ENCODE results near the gene FAM110A. TPM values are rescaled to one million over a fixed set of nuclear protein-coding genes. Genes with fewer than 3 reads are reported as not detected.
"Not testable (repeated sequence)": the region's sequence is repeated elsewhere in the genome, so short reads cannot be mapped to it uniquely, and the experiment has no call there.

Gene FAM110A
- total and polyA plus RNA-seq, 2 donors (not counting 3 experiments of a cell fraction or from before 2014, with no cell fraction given): 4.6 to 5.4 TPM

DNA sequence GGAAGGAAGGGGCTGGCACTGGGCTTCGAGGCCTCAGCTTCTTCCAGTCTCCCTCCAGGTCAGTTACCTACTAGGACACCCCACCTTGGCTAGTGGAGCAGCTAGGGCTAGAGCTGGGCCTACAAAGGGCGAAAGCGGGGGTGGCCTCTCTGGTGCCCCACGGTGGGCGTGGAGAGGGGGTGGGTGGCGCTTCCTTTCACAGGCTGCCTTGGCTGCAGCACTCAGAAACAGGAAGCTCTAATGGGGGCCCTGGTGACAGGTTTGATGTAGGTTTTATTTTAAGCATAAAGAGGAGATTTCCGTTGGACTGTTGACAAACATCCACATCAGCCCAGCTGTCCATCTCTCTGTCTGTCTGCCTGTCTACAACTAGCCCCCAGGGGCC is 13.4 kb downstream of the FAM110A start:
- DNase-seq (ENCODE audit: low read depth, low spot score) (no peak), FAIRE-seq (no peak)
- H3K4me3 ChIP-seq (replicated peaks in 1 of 3; ENCODE audit: insufficient read depth in 1 of 3, low read depth in 1 of 3, low read length in 3 of 3): no peak overlapping the region
- dilution Hi-C loops (cut with MboI; ENCODE audit: extremely low pct_ligation_motif_present, low sequenced_read_pairs): no loop called here
- H3K9me1 ChIP-seq (replicated peaks; ENCODE audit: control insufficient read depth, extremely low read depth, insufficient read depth, low read length): no peaks in the 10 kb centered on the region
- H2AFZ ChIP-seq (ENCODE audit: low read depth, low read length): no peak overlapping the region
- CTCF ChIA-PET: interaction anchor here (1.4 kb wide), 1 partner anchor 22 kb away, joined by 3 read pairs; no protein-coding TSS in a partner anchor
- no peak overlapping the region for H3K4me2 ChIP-seq (ENCODE audit: insufficient read depth, low read length)
- H3K27ac ChIP-seq (ENCODE audit: insufficient read depth, low read depth, low read length): no peak overlapping the region
- H3K27me3 ChIP-seq (ENCODE audit: control insufficient read depth in 2 of 2, insufficient read depth in 2 of 2, low read length in 2 of 2): no peaks in the 10 kb centered on the region
- no TSS peak for BruUV-seq (replicated peaks)
- no peaks in the 10 kb centered on the region for H4K20me1 ChIP-seq (replicated peaks; ENCODE audit: control insufficient read depth, extremely low read depth, insufficient read depth, low read length)
- POLR2A ChIA-PET: no interaction called here
- intact Hi-C loops (cut with micrococcal nuclease): loop anchor here (5.0 kb wide), 1 partner anchor 35 kb away; no protein-coding TSS in a partner anchor
- no peaks in the 10 kb centered on the region for H3K9me3 ChIP-seq (replicated peaks; ENCODE audit: control insufficient read depth, insufficient read depth, low read length)
- peaks cover 28% of the 10 kb centered on the region for H3K79me2 ChIP-seq (ENCODE audit: control insufficient read depth, insufficient read depth, low read length)
- peaks cover 39% of the 10 kb centered on the region for H3K4me1 ChIP-seq (ENCODE audit: control insufficient read depth, extremely low read depth, insufficient read depth, low read length)
- no peak overlapping the region for H3K9ac ChIP-seq (replicated peaks; ENCODE audit: extremely low read depth, insufficient read depth, low read length)
- no peak for TF ChIP-seq JUN (IDR thresholded peaks at IDR 0.05; ENCODE audit: borderline replicate concordance, insufficient read depth, insufficient read length, low read depth)
- H3K36me3 ChIP-seq (ENCODE audit: control insufficient read depth in 2 of 2, extremely low read depth in 1 of 2, insufficient read depth in 2 of 2, low read length in 2 of 2): no peaks in the 10 kb centered on the region

DNA sequence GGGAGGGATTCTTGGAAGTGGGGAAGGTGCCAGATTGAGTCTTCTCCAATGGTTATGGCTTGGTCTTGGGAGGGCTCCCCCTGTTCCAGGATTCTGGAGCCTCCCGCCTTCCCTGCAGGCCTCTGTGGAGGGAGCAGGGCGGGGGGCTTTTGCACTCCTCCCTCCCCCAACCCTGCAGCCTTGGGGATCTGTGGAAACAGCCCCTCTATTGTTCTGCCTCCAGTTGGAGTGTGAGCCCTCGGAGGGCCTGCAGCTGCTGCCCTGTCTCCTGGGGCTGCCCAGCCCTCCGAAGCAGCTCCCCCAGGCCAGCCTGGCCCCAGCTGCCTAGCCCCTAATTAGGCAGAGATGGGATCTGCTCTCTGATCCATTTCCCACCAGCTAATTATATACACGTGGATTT is 14.7 kb downstream of the FAM110A start:
- H3K9me1 ChIP-seq (replicated peaks; ENCODE audit: control insufficient read depth, extremely low read depth, insufficient read depth, low read length): no peaks in the 10 kb centered on the region
- no peak for FAIRE-seq

DNA sequence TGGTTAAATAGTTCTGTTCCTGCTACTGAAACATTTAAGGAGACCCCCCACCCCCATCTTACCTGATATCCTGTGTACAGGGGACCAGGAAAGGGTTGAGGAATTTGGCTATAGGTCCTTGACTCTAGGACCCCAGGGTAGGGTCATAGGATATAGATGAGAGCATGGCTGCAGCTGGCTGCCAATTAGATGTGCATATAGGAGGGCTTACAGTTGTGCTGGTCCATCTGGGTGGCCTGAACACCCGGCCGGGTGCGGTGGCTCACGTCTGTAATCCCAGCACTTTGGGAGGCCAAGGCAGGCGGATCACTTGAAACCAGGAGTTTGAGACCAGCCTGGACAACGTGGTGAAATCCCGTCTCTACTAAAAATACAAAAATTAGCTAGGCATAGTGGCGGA is 15.2 kb downstream of the FAM110A start:
- FAIRE-seq; DNase-seq (ENCODE audit: low read depth, low spot score); H3K36me3 ChIP-seq (ENCODE audit: control insufficient read depth in 2 of 2, extremely low read depth in 1 of 2, insufficient read depth in 2 of 2, low read length in 2 of 2); H3K9ac ChIP-seq (replicated peaks; ENCODE audit: extremely low read depth, insufficient read depth, low read length); POLR2A ChIA-PET; dilution Hi-C loops (cut with MboI; ENCODE audit: extremely low pct_ligation_motif_present, low sequenced_read_pairs); H3K4me3 ChIP-seq (replicated peaks in 1 of 3; ENCODE audit: insufficient read depth in 1 of 3, low read depth in 1 of 3, low read length in 3 of 3); BruUV-seq (replicated peaks); H3K9me3 ChIP-seq (replicated peaks; ENCODE audit: control insufficient read depth, insufficient read depth, low read length); H3K27me3 ChIP-seq (ENCODE audit: control insufficient read depth in 2 of 2, insufficient read depth in 2 of 2, low read length in 2 of 2); H3K27ac ChIP-seq (ENCODE audit: insufficient read depth, low read depth, low read length); H2AFZ ChIP-seq (ENCODE audit: low read depth, low read length); H4K20me1 ChIP-seq (replicated peaks; ENCODE audit: control insufficient read depth, extremely low read depth, insufficient read depth, low read length); H3K9me1 ChIP-seq (replicated peaks; ENCODE audit: control insufficient read depth, extremely low read depth, insufficient read depth, low read length); H3K4me2 ChIP-seq (ENCODE audit: insufficient read depth, low read length): not testable (repeated sequence)
- intact Hi-C loops (cut with micrococcal nuclease): loop anchor here (5.0 kb wide), 1 partner anchor 34 kb away; no protein-coding TSS in a partner anchor
- Histone ChIP-seq H3K4me1 (ENCODE audit: control insufficient read depth, extremely low read depth, insufficient read depth, low read length) (peaks cover 39% of the 10 kb centered on the region), H3K79me2 (ENCODE audit: control insufficient read depth, insufficient read depth, low read length) (peaks cover 28% of the 10 kb centered on the region)
- CTCF ChIA-PET: interaction anchor here (1.5 kb wide), 1 partner anchor 31 kb away, joined by 3 read pairs; no protein-coding TSS in a partner anchor

More for the DNA sequence above, 14.7 kb downstream of the FAM110A start:
- H3K27ac ChIP-seq (ENCODE audit: insufficient read depth, low read depth, low read length): no peak overlapping the region
- H3K4me2 ChIP-seq (ENCODE audit: insufficient read depth, low read length): no peak overlapping the region
- H3K9ac ChIP-seq (replicated peaks; ENCODE audit: extremely low read depth, insufficient read depth, low read length): no peak overlapping the region
- H3K79me2 ChIP-seq (ENCODE audit: control insufficient read depth, insufficient read depth, low read length): peaks cover 28% of the 10 kb centered on the region
- CTCF ChIA-PET: interaction anchor here (1.4 kb wide), 1 partner anchor 23 kb away, joined by 3 read pairs; no protein-coding TSS in a partner anchor
- POLR2A ChIA-PET: no interaction called here
- no peaks in the 10 kb centered on the region for H3K36me3 ChIP-seq (ENCODE audit: control insufficient read depth in 2 of 2, extremely low read depth in 1 of 2, insufficient read depth in 2 of 2, low read length in 2 of 2)
- peaks cover 39% of the 10 kb centered on the region for H3K4me1 ChIP-seq (ENCODE audit: control insufficient read depth, extremely low read depth, insufficient read depth, low read length)
- H3K9me3 ChIP-seq (replicated peaks; ENCODE audit: control insufficient read depth, insufficient read depth, low read length): no peaks in the 10 kb centered on the region
- dilution Hi-C loops (cut with MboI; ENCODE audit: extremely low pct_ligation_motif_present, low sequenced_read_pairs): no loop called here
- intact Hi-C loops (cut with micrococcal nuclease): loop anchor here (5.0 kb wide), 1 partner anchor 34 kb away; no protein-coding TSS in a partner anchor
- no peaks in the 10 kb centered on the region for H4K20me1 ChIP-seq (replicated peaks; ENCODE audit: control insufficient read depth, extremely low read depth, insufficient read depth, low read length)
- no peak overlapping the region for H3K4me3 ChIP-seq (replicated peaks in 1 of 3; ENCODE audit: insufficient read depth in 1 of 3, low read depth in 1 of 3, low read length in 3 of 3)
- no peak for DNase-seq (ENCODE audit: low read depth, low spot score)
- H3K27me3 ChIP-seq (ENCODE audit: control insufficient read depth in 2 of 2, insufficient read depth in 2 of 2, low read length in 2 of 2): no peaks in the 10 kb centered on the region
- TF ChIP-seq, protein P1, sequence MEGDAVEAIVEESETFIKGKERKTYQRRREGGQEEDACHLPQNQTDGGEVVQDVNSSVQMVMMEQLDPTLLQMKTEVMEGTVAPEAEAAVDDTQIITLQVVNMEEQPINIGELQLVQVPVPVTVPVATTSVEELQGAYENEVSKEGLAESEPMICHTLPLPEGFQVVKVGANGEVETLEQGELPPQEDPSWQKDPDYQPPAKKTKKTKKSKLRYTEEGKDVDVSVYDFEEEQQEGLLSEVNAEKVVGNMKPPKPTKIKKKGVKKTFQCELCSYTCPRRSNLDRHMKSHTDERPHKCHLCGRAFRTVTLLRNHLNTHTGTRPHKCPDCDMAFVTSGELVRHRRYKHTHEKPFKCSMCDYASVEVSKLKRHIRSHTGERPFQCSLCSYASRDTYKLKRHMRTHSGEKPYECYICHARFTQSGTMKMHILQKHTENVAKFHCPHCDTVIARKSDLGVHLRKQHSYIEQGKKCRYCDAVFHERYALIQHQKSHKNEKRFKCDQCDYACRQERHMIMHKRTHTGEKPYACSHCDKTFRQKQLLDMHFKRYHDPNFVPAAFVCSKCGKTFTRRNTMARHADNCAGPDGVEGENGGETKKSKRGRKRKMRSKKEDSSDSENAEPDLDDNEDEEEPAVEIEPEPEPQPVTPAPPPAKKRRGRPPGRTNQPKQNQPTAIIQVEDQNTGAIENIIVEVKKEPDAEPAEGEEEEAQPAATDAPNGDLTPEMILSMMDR (IDR thresholded peaks at IDR 0.05; ENCODE audit: extremely low read depth in 1 of 2, insufficient read depth in 1 of 2, low read depth in 1 of 2, low read length in 2 of 2): no peak
- TF ChIP-seq, protein P2, sequence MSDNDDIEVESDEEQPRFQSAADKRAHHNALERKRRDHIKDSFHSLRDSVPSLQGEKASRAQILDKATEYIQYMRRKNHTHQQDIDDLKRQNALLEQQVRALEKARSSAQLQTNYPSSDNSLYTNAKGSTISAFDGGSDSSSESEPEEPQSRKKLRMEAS (IDR thresholded peaks at IDR 0.05; ENCODE audit: insufficient read depth, insufficient read length): no peak
- H2AFZ ChIP-seq (ENCODE audit: low read depth, low read length): no peak overlapping the region
- BruUV-seq (replicated peaks): no TSS peak
